Ovary (tissue), 3 donors: ENCODE data around the gene TIMM50.

ENCODE experiments used
- CTCF ChIP-seq, 3 donors: fragments of 450-650 bp in 2 of 3; fragments of 200-600 bp in 1 of 3; IDR thresholded peaks; one replicate each; pipeline versions ENCODE4 v1.5.1 to v1.8.0; 2016 to 2022; ENCODE audit warnings: antibody characterized with exemption in 3 of 3, mild to moderate bottlenecking in 1 of 3
- POLR2A ChIP-seq: fragments of 450-650 bp; IDR thresholded peaks from one replicate; pipeline ENCODE4 v1.6.1; 2017; ENCODE audit warnings: antibody characterized with exemption, mild to moderate bottlenecking, moderate library complexity
- donor health status: DM: no; HTN: no; CAD: no.

GRCh38 chr19:39518458-39518857 is 37.8 kb downstream of the TIMM50 start:
- TF ChIP-seq CTCF (IDR thresholded peaks at IDR 0.05) (no peak), POLR2A (no peak)
